HepG2 (cell line): Measurements from ENCODE around the gene LIM2. TPM values are rescaled to one million over a fixed set of nuclear protein-coding genes. Genes with fewer than 3 reads are reported as not detected.

Experiments
- ARHGAP35 ChIP-seq: sonication (generic); formaldehyde crosslinking; IDR thresholded peaks from 2 replicates; pipeline ENCODE4 v1.9.0; 2022; ENCODE audit warnings: mild to moderate bottlenecking, inconsistent platforms, moderate library complexity, missing genetic modification reagents, borderline replicate concordance
- FOXO1 ChIP-seq: sonication (generic); formaldehyde crosslinking; IDR thresholded peaks from 2 replicates; pipeline ENCODE4 v1.4.0; 2020; ENCODE audit warnings: missing genetic modification reagents
- HCFC1 ChIP-seq: fragments of 150-350 bp; IDR thresholded peaks from 2 replicates; pipeline ENCODE4 v1.6.1; 2014; ENCODE audit warnings: low read depth, low read length
- KLF12 ChIP-seq: sonication (generic); formaldehyde crosslinking; IDR thresholded peaks from 2 replicates; pipeline ENCODE4 v1.4.0; 2020; ENCODE audit warnings: missing genetic modification reagents, borderline replicate concordance
- NFYC ChIP-seq: IDR thresholded peaks from 2 replicates; pipeline ENCODE4 v1.6.1; 2016; ENCODE audit warnings: missing genetic modification reagents, missing compliant biosample characterization
- PHF20 ChIP-seq: sonication (generic); formaldehyde crosslinking; IDR thresholded peaks from 2 replicates; pipeline ENCODE4 v1.5.0; 2020; ENCODE audit warnings: mild to moderate bottlenecking, missing genetic modification reagents
- PRMT3 ChIP-seq: sonication (generic); formaldehyde crosslinking; IDR thresholded peaks from 2 replicates; pipeline ENCODE4 v1.8.1; 2022; ENCODE audit warnings: low read depth, mild to moderate bottlenecking, moderate library complexity, missing genetic modification reagents, borderline replicate concordance
- TAF15 ChIP-seq: fragments of 200-400 bp; formaldehyde crosslinking; IDR thresholded peaks from one replicate; pipeline ENCODE4 v1.6.1; 2018; ENCODE audit warnings: mild to moderate bottlenecking, low read depth, low read length; ENCODE audit not compliant: poor library complexity, severe bottlenecking
- ZNF501 ChIP-seq: sonication (generic); formaldehyde crosslinking; IDR thresholded peaks from 2 replicates; pipeline ENCODE4 v1.5.1; 2020; ENCODE audit warnings: mild to moderate bottlenecking, moderate library complexity, missing genetic modification reagents
- ZNF576 ChIP-seq: sonication (generic); formaldehyde crosslinking; IDR thresholded peaks from 2 replicates; pipeline ENCODE4 v1.4.0; 2020; ENCODE audit warnings: mild to moderate bottlenecking, missing genetic modification reagents
- ZNF615 ChIP-seq: sonication (generic); formaldehyde crosslinking; IDR thresholded peaks from 2 replicates; pipeline ENCODE4 v1.5.0; 2020; ENCODE audit warnings: mild to moderate bottlenecking, missing genetic modification reagents, borderline replicate concordance
- ZSCAN9 ChIP-seq: IDR thresholded peaks from 2 replicates; pipeline ENCODE4 v1.6.1; 2016; ENCODE audit warnings: borderline replicate concordance
- polyA plus RNA-seq, 8 experiments: library from polyadenylated mRNA; depleted of rRNA in 3 of 8; stranded (reverse) in 7 of 8; unstranded in 1 of 8; fragments of >200 nt; fragmentation: Illumina TruSeq in 4 of 8; extraction: Trizol in 4 of 8; gene quantifications; 2 replicates each; pipeline versions ENCODE4 v1.2.1 to v1.2.3, GENCODE V29; 2011 to 2016; ENCODE audit warnings: low read depth in 4 of 8, missing spikeins in 1 of 8, mixed read lengths in 1 of 8; ENCODE audit not compliant: insufficient read depth in 1 of 8
- total RNA-seq, 5 experiments: library from RNA; depleted of rRNA; stranded (reverse); fragments of >200 nt; fragmentation: Illumina TruSeq; extraction: Trizol; gene quantifications; 2 replicates each; pipeline ENCODE4 v1.2.3, GENCODE V29; 2016; ENCODE audit warnings: low read depth in 1 of 5
- TF ChIP-seq, protein P1 (sequence below): IDR thresholded peaks from 2 replicates; pipeline ENCODE4 v1.6.1; 2012; ENCODE audit warnings: low read length, improper control_type of control experiment
- TF ChIP-seq, protein P2 (sequence below): sonication (generic); formaldehyde crosslinking; IDR thresholded peaks from 2 replicates; pipeline ENCODE4 v1.4.0; 2020; ENCODE audit warnings: missing genetic modification reagents
- TF ChIP-seq, protein P3 (sequence below): sonication (generic); formaldehyde crosslinking; IDR thresholded peaks from 2 replicates; pipeline ENCODE4 v1.4.0; 2020; ENCODE audit warnings: missing genetic modification reagents
- TF ChIP-seq, protein P4 (sequence below): sonication (generic); formaldehyde crosslinking; IDR thresholded peaks from 2 replicates; pipeline ENCODE4 v1.4.0; 2020; ENCODE audit warnings: low read depth, mild to moderate bottlenecking, missing genetic modification reagents
- TF ChIP-seq, protein P5 (sequence below): sonication (generic); formaldehyde crosslinking; IDR thresholded peaks from 2 replicates; pipeline ENCODE4 v1.8.1; 2023; ENCODE audit warnings: mild to moderate bottlenecking, missing genetic modification reagents

The LIM2 gene
- total and polyA plus RNA-seq, 2 of the 13 experiments (the other 11 are each of a cell fraction or from before 2014, with no cell fraction given), result 1.3 TPM; not detected in 1

- TF ChIP-seq FOXO1 (CRISPR knock-in tag), result peak; percentile 90
- TF ChIP-seq, protein P1, sequence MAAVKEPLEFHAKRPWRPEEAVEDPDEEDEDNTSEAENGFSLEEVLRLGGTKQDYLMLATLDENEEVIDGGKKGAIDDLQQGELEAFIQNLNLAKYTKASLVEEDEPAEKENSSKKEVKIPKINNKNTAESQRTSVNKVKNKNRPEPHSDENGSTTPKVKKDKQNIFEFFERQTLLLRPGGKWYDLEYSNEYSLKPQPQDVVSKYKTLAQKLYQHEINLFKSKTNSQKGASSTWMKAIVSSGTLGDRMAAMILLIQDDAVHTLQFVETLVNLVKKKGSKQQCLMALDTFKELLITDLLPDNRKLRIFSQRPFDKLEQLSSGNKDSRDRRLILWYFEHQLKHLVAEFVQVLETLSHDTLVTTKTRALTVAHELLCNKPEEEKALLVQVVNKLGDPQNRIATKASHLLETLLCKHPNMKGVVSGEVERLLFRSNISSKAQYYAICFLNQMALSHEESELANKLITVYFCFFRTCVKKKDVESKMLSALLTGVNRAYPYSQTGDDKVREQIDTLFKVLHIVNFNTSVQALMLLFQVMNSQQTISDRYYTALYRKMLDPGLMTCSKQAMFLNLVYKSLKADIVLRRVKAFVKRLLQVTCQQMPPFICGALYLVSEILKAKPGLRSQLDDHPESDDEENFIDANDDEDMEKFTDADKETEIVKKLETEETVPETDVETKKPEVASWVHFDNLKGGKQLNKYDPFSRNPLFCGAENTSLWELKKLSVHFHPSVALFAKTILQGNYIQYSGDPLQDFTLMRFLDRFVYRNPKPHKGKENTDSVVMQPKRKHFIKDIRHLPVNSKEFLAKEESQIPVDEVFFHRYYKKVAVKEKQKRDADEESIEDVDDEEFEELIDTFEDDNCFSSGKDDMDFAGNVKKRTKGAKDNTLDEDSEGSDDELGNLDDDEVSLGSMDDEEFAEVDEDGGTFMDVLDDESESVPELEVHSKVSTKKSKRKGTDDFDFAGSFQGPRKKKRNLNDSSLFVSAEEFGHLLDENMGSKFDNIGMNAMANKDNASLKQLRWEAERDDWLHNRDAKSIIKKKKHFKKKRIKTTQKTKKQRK, result no peak
- TF ChIP-seq, protein P2, sequence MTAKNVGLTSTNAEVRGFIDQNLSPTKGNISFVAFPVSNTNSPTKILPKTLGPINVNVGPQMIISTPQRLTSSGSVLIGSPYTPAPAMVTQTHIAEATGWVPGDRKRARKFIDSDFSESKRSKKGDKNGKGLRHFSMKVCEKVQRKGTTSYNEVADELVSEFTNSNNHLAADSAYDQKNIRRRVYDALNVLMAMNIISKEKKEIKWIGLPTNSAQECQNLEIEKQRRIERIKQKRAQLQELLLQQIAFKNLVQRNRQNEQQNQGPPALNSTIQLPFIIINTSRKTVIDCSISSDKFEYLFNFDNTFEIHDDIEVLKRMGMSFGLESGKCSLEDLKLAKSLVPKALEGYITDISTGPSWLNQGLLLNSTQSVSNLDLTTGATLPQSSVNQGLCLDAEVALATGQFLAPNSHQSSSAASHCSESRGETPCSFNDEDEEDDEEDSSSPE, result peak; percentile 33; the same call in 1 of the 2 replicates
- TF ChIP-seq, protein P3, sequence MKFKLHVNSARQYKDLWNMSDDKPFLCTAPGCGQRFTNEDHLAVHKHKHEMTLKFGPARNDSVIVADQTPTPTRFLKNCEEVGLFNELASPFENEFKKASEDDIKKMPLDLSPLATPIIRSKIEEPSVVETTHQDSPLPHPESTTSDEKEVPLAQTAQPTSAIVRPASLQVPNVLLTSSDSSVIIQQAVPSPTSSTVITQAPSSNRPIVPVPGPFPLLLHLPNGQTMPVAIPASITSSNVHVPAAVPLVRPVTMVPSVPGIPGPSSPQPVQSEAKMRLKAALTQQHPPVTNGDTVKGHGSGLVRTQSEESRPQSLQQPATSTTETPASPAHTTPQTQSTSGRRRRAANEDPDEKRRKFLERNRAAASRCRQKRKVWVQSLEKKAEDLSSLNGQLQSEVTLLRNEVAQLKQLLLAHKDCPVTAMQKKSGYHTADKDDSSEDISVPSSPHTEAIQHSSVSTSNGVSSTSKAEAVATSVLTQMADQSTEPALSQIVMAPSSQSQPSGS (CRISPR knock-in tag), result peak; percentile 77; the same call in 1 of the 2 replicates
- TF ChIP-seq PRMT3 (CRISPR knock-in tag), result peak; percentile 39; the same call in 1 of the 2 replicates
- 0 out of 2 replicates have a peak, but pooled peaks have one; percentile 59 for TF ChIP-seq ZNF615 (CRISPR knock-in tag)
- 0 out of 2 replicates have a peak, but pooled peaks have one; percentile 48 for TF ChIP-seq KLF12 (CRISPR knock-in tag)
- no peak for TF ChIP-seq TAF15
- TF ChIP-seq, protein P4, sequence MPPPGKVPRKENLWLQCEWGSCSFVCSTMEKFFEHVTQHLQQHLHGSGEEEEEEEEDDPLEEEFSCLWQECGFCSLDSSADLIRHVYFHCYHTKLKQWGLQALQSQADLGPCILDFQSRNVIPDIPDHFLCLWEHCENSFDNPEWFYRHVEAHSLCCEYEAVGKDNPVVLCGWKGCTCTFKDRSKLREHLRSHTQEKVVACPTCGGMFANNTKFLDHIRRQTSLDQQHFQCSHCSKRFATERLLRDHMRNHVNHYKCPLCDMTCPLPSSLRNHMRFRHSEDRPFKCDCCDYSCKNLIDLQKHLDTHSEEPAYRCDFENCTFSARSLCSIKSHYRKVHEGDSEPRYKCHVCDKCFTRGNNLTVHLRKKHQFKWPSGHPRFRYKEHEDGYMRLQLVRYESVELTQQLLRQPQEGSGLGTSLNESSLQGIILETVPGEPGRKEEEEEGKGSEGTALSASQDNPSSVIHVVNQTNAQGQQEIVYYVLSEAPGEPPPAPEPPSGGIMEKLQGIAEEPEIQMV (CRISPR knock-in tag), result peak; percentile 41; the same call in 1 of the 2 replicates
- peak; percentile 77 for TF ChIP-seq ZSCAN9 (CRISPR knock-in tag)
- TF ChIP-seq, protein P5, sequence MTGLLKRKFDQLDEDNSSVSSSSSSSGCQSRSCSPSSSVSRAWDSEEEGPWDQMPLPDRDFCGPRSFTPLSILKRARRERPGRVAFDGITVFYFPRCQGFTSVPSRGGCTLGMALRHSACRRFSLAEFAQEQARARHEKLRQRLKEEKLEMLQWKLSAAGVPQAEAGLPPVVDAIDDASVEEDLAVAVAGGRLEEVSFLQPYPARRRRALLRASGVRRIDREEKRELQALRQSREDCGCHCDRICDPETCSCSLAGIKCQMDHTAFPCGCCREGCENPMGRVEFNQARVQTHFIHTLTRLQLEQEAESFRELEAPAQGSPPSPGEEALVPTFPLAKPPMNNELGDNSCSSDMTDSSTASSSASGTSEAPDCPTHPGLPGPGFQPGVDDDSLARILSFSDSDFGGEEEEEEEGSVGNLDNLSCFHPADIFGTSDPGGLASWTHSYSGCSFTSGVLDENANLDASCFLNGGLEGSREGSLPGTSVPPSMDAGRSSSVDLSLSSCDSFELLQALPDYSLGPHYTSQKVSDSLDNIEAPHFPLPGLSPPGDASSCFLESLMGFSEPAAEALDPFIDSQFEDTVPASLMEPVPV (CRISPR knock-in tag), result 0 out of 2 replicates have a peak, but pooled peaks have one; percentile 20
- TF ChIP-seq ARHGAP35 (CRISPR knock-in tag), result no peak
- TF ChIP-seq ZNF576 (CRISPR knock-in tag), result no peak
- peak; percentile 34; the same call in 1 of the 2 replicates for TF ChIP-seq PHF20 (CRISPR knock-in tag)
- 0 out of 2 replicates have a peak, but pooled peaks have one; percentile 20 for TF ChIP-seq HCFC1
- 0 out of 2 replicates have a peak, but pooled peaks have one; percentile 40 for TF ChIP-seq NFYC (CRISPR knock-in tag)
- TF ChIP-seq ZNF501 (CRISPR knock-in tag), result peak; percentile 87
These were observed 22.4 kb downstream of the LIM2 start (continued) for GRCh38 chr19:51365211-51365964.
